ENCODE data around the gene FAM20C.

- TF ChIP-seq CTCF (conservative IDR thresholded peaks at IDR 0.05 in 1 of 2, IDR thresholded peaks at IDR 0.05 in 1 of 2; ENCODE audit: extremely low read depth in 1 of 2, insufficient read depth in 1 of 2, low read depth in 1 of 2, low read length in 2 of 2), result no peak
- TF ChIP-seq EZH2 (IDR thresholded peaks at IDR 0.05; ENCODE audit: borderline replicate concordance, low read length), result no peak
Observed at GRCh38 chr7:221978-222715, 29.8 kb downstream of the FAM20C start.

All from mammary epithelial cell (primary cell).